Measurements from ENCODE around the gene WDR73. TPM values are rescaled to one million over a fixed set of nuclear protein-coding genes. Genes with fewer than 3 reads are reported as not detected.
A peak's percentile ranks its signal among the peaks of the same experiment; 100 is the strongest.

Gene WDR73
- total RNA-seq, 1 experiment from 2014 or later = 29.5 TPM

- Histone ChIP-seq H3K27ac (no peak overlapping the region), H3K4me3 (no peak overlapping the region), H3K4me2 (no peak overlapping the region), H2AFZ (no peak overlapping the region), H4K20me1 (ENCODE audit: insufficient read depth) (no peaks in the 10 kb centered on the region), H3K4me1 (replicated peaks; ENCODE audit: insufficient read depth) (no peaks in the 10 kb centered on the region), H3F3A (ENCODE audit: insufficient read depth, low read depth) (peaks cover 19% of the 10 kb centered on the region; the same call in 1 of the 2 replicates), H3K36me3 (ENCODE audit: low read depth) (peaks cover 40% of the 10 kb centered on the region), H3K9me3 (ENCODE audit: insufficient read depth, low read depth) (no peaks in the 10 kb centered on the region), H3K79me2 (ENCODE audit: low read depth) (no peaks in the 10 kb centered on the region), H3K9me2 (ENCODE audit: insufficient read depth) (no peaks in the 10 kb centered on the region), H3K27me3 (ENCODE audit: insufficient read depth, low read depth) (no peaks in the 10 kb centered on the region)
- intact Hi-C loops (cut with micrococcal nuclease; ENCODE audit: unreplicated experiment) = no loop called here
- TF ChIP-seq EZH2 (IDR thresholded peaks at IDR 0.05; ENCODE audit: low read depth) (no peak), CTCF (conservative IDR thresholded peaks at IDR 0.05) (no peak)
- CTCF ChIA-PET = no interaction called here
- POLR2A ChIA-PET (ENCODE audit: unreplicated experiment) = no interaction called here
- TSS peak; percentile 32 for BruUV-seq (replicated peaks)
- DNase-seq = no peak
Observed at GRCh38 chr15:84669726-84670125, 15.6 kb upstream of the WDR73 start.

GRCh38 chr15:84668221-84668982, 14.3 kb upstream of the WDR73 start:
- no peak overlapping the region for H3K4me2 ChIP-seq
- CTCF ChIA-PET = no interaction called here
- intact Hi-C loops (cut with micrococcal nuclease; ENCODE audit: unreplicated experiment) = no loop called here

GRCh38 chr15:84666373-84666772, 12.3 kb upstream of the WDR73 start:
- no peaks in the 10 kb centered on the region for H4K20me1 ChIP-seq (ENCODE audit: insufficient read depth)
- no peaks in the 10 kb centered on the region for H3K9me2 ChIP-seq (ENCODE audit: insufficient read depth)
- DNase-seq = no peak
- intact Hi-C loops (cut with micrococcal nuclease; ENCODE audit: unreplicated experiment) = no loop called here
- no peaks in the 10 kb centered on the region for H3K4me1 ChIP-seq (replicated peaks; ENCODE audit: insufficient read depth)
- H3K4me2 ChIP-seq = no peak overlapping the region
- no peak overlapping the region for H2AFZ ChIP-seq
- H3K36me3 ChIP-seq (ENCODE audit: low read depth) = peaks cover 38% of the 10 kb centered on the region
- TF ChIP-seq EZH2 (IDR thresholded peaks at IDR 0.05; ENCODE audit: low read depth) = no peak
- no peak for TF ChIP-seq CTCF (conservative IDR thresholded peaks at IDR 0.05)
- POLR2A ChIA-PET (ENCODE audit: unreplicated experiment) = no interaction called here
- no TSS peak for BruUV-seq (replicated peaks)
- peaks cover 26% of the 10 kb centered on the region; the same call in 1 of the 2 replicates for H3F3A ChIP-seq (ENCODE audit: insufficient read depth, low read depth)
- CTCF ChIA-PET = no interaction called here
- H3K79me2 ChIP-seq (ENCODE audit: low read depth) = no peaks in the 10 kb centered on the region
- H3K9me3 ChIP-seq (ENCODE audit: insufficient read depth, low read depth) = no peaks in the 10 kb centered on the region
- H3K27ac ChIP-seq = no peak overlapping the region
- no peaks in the 10 kb centered on the region for H3K27me3 ChIP-seq (ENCODE audit: insufficient read depth, low read depth)
- no peak overlapping the region for H3K4me3 ChIP-seq

More at GRCh38 chr15:84668221-84668982, 14.3 kb upstream of the WDR73 start:
- H4K20me1 ChIP-seq (ENCODE audit: insufficient read depth) = no peaks in the 10 kb centered on the region
- POLR2A ChIA-PET (ENCODE audit: unreplicated experiment) = no interaction called here
- no peaks in the 10 kb centered on the region for H3K79me2 ChIP-seq (ENCODE audit: low read depth)
- no peaks in the 10 kb centered on the region for H3K4me1 ChIP-seq (replicated peaks; ENCODE audit: insufficient read depth)
- H3K9me3 ChIP-seq (ENCODE audit: insufficient read depth, low read depth) = no peaks in the 10 kb centered on the region
- H3K36me3 ChIP-seq (ENCODE audit: low read depth) = peaks cover 38% of the 10 kb centered on the region
- no peaks in the 10 kb centered on the region for H3K27me3 ChIP-seq (ENCODE audit: insufficient read depth, low read depth)
- no peaks in the 10 kb centered on the region for H3K9me2 ChIP-seq (ENCODE audit: insufficient read depth)
- no peak overlapping the region for H3K27ac ChIP-seq
- no peak for DNase-seq
- TF ChIP-seq EZH2 (IDR thresholded peaks at IDR 0.05; ENCODE audit: low read depth) = no peak
- TF ChIP-seq CTCF (conservative IDR thresholded peaks at IDR 0.05) = no peak
- peaks cover 20% of the 10 kb centered on the region; the same call in 1 of the 2 replicates for H3F3A ChIP-seq (ENCODE audit: insufficient read depth, low read depth)
- no TSS peak for BruUV-seq (replicated peaks)
- H3K4me3 ChIP-seq = no peak overlapping the region
- no peak overlapping the region for H2AFZ ChIP-seq
